GM19397 (cell line): Measurements from ENCODE around the gene NOL8.

Source experiments
- ATAC-seq: cut with Tn5 transposase; IDR thresholded peaks from one replicate; pipeline ENCODE4 v1.9.1; 2021; ENCODE audit warnings: mild to moderate bottlenecking, moderate library complexity; ENCODE audit not compliant: unreplicated experiment

NOL8 gene

DNA sequence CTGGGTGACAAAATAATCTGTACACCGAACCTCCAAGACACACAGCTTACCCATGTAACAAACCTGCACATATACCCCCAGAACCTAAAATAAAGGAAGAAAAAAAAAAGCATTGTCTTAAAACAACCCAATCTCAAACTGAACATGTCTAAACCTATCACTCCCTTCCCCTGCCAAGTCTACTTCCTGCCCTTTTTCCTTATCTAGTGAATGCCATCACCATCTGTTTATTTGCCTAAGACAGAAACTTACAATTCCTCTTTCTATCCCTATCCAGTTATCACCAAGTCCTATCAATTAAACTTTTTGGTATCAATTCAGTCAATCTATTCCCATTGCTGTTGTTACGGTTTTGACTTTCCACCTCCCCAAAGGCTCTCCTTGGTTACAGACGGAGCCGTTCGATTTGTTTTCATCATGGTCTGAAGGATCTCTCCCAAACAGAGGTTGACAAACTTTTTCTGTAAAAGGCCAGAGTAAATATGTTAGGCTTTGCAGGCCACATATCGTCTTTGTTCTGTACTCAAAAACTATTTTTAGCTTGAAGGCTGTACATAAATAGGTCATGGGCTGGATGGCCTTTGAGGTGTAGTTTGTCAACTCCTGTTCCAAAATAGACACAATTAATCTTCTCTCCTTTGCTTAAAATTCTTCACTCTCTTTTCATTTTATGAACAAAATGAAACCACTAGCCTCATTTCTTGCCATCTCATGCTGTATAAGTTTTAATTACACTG is 12.1 kb downstream of the NOL8 start:
- ATAC-seq, result no peak

DNA sequence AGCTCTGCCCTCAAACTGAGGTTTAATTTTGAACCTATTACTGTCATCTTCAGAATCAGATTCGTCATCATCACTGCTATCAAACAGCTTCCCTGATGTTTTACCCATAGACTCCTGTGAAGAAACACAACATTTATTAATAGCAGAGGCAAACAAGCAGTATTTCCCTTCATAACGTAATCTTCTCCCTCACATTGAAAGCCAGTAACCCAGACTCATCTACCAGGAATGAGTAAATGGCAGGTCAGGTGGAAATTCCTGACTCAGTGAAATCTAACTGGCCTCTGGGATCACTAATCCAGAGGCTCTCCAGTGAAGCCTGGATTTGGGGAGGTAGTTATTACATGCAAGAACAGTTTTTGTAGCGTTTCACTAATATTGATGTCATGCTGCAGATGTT is 14.6 kb downstream of the NOL8 start:
- no peak for ATAC-seq

DNA sequence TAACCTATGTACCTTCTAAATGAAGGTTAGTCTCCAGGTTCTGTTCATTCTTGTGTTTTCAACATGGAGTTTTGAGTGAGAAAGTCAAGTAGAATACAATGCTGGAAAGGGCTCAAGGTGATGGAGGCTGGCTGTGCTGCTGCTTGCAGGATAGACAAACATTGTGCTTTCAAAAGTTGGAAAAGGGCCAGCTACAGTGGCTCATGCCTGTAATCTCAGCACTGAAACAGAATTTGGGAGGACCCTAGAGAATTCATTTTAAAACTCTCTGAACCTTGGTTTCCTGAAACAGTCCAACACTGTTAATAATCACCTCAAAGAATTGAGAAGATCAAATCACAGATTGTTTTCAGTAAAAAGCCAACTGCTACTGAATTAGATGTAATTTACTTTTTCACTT is 16.3 kb downstream of the NOL8 start:
- no peak for ATAC-seq

DNA sequence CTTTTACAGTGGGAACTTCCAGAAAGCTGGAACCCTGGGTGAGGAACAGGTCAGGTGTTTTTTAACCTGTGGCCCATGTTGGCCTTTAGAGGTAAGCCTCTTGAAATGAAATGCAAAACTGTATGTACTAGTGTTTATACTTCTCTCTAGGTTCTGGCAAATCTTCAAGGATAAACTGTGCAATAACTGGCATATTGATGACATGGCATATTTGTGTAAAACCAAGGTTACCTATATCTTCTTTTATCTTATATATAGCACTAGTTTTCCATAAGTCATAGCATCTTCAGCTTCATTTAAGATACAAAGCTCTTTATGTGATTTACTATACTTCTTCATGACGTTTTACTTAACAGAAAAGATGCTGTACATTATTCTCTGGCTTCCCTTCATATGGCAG is 24.2 kb downstream of the NOL8 start:
- ATAC-seq, result no peak

DNA sequence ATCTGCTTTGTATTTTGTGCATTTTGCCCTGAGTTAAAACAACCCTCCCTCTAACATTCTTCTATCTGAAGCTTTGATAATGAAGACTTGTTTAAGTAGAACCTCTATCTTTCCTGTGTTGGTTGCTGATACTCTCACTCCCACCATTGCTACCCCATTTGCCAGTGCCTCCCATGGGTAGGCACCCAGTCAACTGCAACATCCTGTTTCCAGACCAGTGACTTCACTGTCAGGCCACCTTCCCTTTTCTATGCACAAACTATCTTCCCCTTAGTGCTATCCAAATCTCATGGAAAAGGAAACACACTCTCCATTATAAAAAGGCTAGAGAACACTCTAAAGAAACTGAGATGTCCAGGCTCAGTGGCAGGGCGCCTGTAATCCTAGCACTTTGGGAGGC is 26.0 kb downstream of the NOL8 start:
- ATAC-seq, result no peak

DNA sequence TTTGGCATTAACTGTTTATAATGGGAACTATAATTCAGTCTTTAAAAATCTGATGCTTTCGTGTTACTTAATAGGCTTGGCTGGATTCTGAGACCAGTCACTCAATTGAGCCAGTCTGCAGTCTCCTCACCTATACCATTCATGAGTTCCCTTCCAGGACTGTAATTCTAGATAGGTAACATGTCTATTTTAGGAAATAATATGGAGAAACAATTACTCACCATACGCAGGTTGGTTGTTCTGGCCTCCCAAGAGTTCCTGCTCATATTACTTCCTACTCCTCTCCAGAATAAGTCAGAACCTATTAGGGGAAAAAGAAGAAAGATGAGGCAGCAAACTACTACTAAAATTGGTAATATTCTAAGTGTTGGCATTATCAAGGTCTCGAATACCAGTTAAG is 27.1 kb downstream of the NOL8 start:
- no peak for ATAC-seq

DNA sequence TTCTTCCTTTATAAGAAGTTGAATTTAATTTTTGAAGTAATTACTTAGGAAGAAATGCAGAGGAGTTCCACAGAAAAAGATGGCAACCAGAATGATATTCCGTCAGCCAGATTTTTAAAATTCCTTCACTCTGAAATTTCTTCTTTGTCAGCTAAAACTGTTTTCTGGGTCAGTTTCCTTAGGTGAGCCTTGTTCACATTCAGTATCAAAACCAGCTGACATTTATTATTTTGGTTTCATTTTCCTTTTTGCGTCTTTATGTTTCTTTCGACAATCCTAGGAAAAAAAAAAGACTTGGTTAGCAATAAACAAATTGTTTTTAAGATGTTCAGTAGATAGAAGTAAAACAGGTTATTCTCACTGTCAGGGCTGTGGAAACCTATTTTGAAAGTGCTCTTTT is 27.5 kb downstream of the NOL8 start:
- no peak for ATAC-seq

DNA sequence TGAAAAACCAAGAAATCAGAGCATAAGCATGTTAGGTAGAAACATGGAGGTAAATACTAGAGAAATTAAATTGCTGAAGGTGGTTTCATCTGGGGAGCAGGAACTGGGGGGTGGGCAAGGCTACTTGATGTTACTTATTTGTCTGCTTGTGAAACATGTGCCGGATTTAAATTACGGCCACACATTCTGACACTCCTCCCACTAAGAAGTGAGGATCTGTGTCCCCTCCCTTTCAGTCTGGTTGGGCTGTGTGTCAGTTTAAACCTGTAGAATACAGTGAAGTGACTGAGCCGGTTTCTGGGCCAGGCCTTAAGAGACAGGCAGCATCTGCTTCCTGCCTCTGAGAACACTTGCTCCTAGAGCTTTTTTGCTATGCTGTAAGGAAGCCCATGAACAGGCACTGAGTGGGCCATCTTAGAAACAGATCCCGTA is 29.3 kb downstream of the NOL8 start:
- no peak for ATAC-seq

DNA sequence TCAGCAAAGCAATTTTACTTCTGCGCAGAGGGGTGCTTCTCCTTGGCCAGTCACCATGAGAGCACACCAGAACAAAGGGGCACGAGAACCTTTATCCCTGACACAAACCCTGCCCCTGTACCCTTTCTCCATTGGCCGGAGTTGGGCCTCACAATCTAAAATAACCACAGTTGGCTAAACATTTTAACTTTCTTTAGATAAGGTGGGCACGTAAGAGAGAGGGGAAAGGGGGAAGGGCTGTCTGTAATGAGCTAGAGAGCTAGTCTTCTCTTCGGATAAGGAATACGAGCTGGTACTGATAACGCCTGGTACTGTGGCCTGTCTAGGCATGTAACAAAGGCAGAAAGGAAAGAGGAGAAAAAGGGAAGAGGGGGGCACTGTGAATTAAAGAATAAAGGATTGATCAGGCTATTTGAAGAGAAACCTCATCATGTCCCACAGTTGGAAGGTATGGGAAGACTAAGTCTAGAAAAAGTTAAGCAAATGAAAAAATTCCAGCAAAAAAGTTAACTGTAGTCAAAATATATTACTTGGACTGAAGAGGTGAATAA is 29.8 kb downstream of the NOL8 start:
- no peak for ATAC-seq

DNA sequence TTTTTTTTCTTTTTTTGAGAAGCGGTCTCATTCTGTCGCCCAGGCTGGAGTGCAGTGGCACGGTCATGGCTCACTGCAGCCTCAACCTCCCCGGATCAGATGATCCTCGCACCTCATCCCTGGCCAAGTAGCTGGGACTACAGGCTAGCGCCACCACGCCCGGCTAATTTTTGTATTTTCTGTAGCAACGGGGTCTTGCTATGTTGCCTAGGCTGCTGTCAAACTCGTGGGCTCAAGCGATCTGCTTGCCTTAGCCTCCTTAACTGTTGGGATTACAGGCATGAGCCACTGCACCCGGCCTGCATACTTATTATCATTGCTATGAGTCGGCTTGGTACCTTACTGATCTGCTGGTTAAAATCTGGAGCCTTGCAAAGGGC is 30.9 kb downstream of the NOL8 start:
- ATAC-seq, result no peak

DNA sequence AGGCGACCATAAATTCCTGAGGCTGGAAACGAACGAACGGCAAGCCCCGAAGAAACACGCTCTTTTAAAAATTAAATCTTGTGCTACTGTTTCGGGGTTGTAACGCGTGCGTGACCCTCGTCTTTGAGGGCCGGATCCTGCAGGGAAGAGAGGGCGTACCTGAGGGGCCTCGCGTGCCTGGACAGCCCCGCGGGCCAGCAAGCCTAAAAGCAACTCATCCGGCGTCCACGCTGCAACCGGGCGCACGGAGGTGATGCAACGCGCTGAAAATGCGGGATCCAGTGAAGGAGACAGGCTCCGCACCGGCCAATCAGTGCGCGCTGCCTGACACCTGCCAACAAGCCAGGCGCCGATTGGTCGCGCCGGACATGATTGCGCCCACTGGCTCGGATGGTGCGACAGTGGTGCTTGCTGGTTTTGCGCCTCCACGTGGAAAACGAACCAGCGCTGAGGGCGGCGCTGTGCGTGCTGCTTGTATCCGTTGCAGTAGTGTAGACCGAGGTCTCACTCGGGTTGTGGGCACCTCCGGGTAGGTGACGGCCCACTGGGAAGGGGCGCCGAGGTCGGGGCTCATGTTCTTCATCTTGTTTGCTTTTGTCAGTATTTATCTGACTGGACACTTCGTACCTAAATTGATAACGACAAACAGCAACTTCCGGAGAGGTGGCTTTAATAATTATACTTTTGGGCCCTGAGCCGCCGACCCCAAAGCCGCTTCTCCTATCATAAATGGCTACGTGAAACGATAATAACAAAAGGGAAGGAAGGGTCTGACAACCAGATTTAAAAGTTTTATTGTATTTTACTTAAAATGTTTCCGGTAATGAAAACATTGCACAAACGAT is 31.5 kb downstream of the NOL8 start, which contains the start of gene IARS1:
Gene IARS1 (minus strand): TSS at position 246 of the 845 bp plus-strand sequence. CDS start 4,278 bp downstream, outside the sequence.
- ATAC-seq, result peak; percentile 99

DNA sequence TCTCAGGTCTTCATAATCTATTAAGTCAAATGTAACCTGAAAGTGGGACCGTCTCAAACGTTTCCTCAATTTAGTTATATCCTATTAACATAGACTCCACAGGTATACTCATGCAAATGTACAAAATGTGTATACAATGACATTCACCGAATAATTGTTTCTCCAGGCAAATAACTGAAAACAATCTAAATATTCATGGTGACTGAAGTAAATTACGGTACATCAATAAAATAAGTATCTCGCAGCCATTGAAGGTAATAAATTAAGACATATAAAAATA is 32.1 kb downstream of the NOL8 start:
- ATAC-seq, result no peak

DNA sequence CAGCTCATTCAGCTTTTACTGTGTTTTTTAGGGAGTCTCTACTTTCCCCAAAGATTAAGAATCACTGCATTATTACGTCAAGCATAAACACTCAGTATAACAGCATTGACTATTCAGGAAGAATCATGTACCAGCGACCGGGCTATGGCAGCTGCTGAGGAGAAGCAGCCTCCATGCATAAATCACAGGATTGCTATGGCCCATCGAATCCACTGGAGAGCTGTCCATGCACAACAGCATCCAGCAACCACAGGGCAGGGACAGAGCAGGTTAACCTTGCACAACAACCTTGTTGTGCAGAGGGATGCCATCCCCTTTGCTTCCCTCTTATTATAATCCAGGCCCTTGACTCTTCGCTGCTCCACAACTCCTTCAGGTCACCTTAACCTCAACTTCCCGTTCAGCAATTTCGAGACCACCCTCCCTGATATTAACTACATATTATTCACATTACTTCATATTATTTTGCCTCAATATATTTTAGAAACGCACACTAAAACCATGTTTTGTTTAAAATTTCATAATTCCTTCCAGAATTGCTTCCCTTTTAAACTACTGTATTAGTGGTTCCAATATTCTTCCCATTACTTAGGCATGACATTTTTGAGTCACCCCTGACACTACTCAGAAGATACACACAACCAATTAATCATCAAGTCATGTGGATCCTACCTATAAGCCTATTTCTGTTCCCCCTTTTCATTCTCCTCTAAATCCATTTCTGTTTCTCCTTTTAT is 32.6 kb downstream of the NOL8 start:
- ATAC-seq, result no peak

DNA sequence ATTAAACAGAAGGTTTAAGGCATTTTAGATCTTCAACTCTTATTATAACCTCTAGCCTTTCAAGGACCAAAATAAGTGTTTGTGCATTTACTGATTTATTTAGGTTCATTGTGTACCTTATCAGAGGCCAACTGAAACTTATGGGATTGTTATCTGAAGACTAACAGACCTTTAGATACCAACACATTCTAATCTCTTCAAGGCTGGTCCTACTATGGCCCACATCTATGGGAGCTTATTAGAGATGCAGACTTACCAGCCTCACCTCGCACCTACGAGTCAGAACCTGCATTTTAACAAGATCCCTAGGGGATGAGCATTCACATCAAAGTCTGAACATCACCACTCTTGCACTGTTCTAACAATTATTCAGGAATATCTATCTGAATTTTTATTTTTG is 33.6 kb downstream of the NOL8 start:
- no peak for ATAC-seq

DNA sequence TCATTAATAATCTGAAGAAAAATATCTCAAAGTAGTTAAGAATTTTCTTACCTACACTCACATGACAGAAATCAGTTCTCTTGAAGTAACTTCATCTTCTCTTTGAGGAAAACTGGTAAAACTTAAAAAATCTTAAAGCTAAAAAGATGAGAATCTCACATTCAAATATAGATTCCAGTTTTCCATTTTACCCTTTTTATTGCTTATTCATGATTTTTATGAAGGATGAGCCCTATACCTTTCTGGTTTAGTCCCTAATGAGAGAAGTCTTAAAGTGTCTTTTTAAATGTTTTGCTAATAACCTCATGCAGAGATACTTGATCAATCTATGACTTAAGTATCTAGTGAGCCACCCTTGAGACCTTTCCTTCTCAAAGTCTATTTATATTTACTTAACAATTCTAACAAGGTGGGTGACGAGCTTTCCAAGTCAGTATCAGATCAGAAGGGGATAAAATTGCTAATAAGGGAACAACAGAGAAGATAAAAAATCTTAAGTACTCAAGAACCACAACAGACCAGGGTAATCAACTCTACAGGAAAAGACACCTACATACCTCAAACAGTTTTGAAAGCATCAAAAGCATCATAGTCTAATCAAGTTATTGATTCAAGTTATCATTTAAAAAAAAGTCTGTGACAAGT is 34.2 kb downstream of the NOL8 start:
- ATAC-seq, result no peak

DNA sequence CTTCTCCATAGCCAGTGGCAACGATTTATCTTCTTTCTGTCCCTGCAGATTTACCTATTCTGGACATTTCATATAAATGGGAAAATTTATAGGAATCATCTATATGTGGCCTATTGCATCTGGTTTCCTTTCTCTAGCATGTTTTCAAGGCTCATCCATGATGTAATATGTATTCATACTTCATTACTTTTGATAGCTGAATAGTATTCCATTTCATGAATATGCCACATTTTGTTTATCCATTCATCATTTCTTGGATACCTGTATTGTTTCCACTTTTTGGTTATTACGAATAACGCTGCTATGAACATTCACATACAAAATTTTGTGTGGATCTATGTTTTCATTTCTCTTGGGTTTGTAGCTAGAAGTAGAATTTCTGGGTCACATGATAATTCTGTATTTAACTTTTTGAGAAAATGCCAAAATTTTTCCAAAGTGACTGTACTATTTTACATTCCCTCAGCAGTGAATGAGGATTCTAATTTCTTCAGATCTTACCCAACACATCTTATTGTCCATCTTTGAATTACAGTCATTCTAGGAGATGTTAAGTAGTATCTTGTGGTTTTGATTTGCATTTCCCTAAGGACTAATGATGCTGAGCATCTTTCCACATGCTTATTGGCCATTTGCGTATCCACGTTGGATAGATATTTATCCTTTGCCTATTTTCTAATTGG is 35.3 kb downstream of the NOL8 start:
- no peak for ATAC-seq

DNA sequence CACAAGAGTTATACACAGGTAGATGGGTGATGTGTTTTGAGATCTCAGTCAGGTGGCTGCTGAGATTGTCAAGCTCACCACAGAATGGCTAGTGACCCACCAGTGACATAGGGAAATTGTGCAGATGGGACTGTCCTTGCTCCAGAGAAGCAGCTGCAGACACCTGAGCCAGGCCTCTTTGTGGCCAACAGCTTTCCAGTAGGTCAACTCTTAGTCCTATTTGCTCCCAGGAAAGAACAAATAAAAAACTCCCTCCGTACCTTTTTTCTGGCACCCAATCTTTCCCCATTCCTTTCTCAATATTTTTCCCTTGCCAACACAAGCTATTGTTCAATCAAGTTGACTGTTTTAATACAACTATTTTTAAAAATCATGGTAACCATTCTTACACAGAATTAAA is 45.8 kb downstream of the NOL8 start:
- ATAC-seq, result no peak

DNA sequence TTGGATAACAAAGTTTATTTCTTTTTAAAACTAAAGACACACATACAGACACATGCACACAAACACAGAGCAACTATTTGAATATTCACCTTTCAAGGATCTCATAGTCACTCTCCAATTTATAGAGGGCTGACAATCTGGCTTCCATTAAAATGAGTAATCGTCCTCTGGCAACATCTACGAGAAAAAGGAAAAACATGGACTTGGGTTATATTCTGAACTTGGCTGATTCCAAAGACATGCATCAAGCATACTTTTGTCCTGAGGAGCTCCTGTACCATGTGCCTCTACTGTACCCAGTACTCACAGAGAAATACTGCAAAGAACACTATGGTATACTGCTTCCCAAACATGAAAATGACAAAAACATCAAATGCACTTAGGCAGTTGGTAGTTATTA is 47.0 kb downstream of the NOL8 start:
- ATAC-seq, result no peak

DNA sequence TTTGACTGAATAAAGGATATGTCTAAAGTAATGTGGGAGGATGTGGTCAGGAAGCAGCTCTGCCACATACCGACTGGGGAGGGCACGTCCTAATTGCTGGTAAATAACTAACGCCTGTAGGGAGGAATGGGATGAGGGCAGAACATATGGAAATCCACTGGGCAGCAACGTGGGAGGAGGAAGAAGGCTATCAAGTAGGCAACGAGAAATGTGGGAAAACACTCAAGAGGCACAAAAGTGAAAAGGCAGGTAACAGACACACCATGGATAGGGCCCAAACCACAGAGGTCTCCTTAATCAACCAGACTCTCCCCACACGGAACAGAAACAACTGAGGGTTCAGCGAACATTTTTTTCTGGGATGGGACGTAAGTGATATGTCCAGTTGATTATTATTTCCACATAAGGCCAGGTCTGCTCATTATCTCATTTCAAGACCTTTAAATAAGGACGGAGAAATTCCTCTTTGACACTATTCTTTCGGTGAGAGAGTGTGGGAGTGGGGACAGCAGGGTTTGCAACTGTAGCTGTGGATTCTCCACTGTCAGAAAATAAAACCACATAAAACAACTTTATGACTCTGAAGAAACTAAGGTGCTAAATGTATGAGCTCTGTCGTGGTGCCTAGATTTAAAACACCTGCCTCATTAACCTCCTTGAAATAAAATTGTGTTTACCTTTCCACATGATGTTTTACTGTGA is 48.7 kb downstream of the NOL8 start:
- no peak for ATAC-seq

DNA sequence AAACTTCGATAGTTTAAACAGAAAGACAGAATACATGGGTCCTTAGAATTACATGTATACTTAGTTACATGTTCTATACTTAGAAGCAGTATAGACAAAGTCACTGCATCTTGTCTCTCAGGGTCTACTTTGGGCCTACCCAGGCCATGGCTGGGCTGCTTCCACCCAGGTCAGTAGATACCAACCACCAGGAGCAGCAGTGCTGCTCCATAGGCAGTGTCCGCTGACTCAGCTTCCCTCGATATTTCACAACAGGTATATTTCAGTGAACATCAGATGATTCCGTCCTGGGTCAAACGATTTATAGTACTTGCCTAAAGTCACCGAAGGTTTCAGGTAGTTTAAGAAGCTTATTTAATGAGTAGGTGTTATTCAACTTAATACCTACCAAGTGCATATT is 49.6 kb downstream of the NOL8 start:
- no peak for ATAC-seq
